ENCODE results near the gene SSX2IP.

DNA sequence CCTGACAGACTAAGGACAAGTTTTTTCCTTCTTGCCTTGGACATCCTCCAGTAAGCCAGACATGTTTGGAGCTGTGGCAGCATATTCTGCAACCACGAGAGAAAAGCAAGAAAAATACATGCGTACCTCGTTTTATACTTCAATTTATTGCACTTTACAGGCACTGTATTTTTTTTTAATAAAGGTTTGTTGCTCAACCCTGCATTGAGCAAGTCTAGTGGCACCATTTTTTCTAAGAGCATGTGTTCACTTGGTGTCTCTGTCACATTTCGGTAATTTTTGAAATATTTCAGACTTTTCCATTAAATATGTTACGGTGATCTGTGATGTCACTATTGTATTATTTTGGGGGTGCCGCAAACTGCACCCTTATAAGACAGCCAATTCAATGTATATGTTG lies 2.1 kb upstream of the SSX2IP start:
- TF ChIP-seq POLR2A (IDR thresholded peaks at IDR 0.05) = no peak
- TF ChIP-seq, protein P1, sequence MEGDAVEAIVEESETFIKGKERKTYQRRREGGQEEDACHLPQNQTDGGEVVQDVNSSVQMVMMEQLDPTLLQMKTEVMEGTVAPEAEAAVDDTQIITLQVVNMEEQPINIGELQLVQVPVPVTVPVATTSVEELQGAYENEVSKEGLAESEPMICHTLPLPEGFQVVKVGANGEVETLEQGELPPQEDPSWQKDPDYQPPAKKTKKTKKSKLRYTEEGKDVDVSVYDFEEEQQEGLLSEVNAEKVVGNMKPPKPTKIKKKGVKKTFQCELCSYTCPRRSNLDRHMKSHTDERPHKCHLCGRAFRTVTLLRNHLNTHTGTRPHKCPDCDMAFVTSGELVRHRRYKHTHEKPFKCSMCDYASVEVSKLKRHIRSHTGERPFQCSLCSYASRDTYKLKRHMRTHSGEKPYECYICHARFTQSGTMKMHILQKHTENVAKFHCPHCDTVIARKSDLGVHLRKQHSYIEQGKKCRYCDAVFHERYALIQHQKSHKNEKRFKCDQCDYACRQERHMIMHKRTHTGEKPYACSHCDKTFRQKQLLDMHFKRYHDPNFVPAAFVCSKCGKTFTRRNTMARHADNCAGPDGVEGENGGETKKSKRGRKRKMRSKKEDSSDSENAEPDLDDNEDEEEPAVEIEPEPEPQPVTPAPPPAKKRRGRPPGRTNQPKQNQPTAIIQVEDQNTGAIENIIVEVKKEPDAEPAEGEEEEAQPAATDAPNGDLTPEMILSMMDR (IDR thresholded peaks at IDR 0.05) = no peak

Measured in uterus (tissue), 2 donors.